WTC11 (cell line): ENCODE results near the gene C2CD2.

Source experiments
- CTCF ChIP-seq: fragments of 200-600 bp; IDR thresholded peaks from 2 replicates; pipeline ENCODE4 v1.8.0; 2022; ENCODE audit warnings: antibody characterized with exemption
- MXD4 ChIP-seq: fragments of 250-450 bp; sonication (Bioruptor Pico); IDR thresholded peaks from 2 replicates; pipeline ENCODE4 v1.8.0; 2021; ENCODE audit warnings: mild to moderate bottlenecking, moderate library complexity, borderline replicate concordance
- TF ChIP-seq, protein P1 (sequence below): sonication (generic); formaldehyde crosslinking; IDR thresholded peaks from 2 replicates; pipeline ENCODE4 v1.8.1; 2022; ENCODE audit warnings: low read depth, missing genetic modification reagents, borderline replicate concordance

DNA sequence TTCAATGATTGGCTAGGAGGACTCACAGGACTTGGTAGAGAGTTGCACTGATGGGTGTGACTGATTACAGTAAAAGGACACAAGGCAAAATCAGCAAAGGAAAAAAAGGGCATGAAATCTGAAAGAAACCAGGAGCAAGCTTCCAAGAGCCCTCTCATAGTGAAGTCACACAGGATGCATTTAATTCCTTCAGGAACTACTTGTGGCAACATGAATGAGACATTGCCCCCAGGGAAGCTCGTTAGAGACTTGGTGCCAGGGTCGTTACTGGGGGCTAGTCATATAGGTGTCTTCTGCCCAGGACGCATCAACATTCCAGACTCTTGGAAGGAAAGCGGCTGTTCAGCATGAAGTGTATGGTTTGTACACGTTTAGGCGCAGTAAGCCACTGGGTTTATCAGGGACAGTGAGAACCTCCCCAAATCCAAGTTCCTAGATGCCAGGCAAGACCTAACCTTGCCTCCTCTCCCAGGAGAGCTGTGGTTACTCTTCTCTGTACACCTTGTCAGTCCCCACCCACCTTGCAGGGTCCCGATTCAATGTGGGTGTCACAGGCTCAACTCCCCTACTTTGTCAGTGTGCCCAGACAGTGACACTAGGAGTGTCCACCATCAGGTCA, 26.0 kb upstream of the C2CD2 start:
- TF ChIP-seq CTCF: no peak
- TF ChIP-seq, protein P1, sequence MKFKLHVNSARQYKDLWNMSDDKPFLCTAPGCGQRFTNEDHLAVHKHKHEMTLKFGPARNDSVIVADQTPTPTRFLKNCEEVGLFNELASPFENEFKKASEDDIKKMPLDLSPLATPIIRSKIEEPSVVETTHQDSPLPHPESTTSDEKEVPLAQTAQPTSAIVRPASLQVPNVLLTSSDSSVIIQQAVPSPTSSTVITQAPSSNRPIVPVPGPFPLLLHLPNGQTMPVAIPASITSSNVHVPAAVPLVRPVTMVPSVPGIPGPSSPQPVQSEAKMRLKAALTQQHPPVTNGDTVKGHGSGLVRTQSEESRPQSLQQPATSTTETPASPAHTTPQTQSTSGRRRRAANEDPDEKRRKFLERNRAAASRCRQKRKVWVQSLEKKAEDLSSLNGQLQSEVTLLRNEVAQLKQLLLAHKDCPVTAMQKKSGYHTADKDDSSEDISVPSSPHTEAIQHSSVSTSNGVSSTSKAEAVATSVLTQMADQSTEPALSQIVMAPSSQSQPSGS: no peak
- no peak for TF ChIP-seq MXD4 (CRISPR knock-in tag)
